Chondrocyte (in vitro differentiated cells): ENCODE results near the gene SPDL1. TPM values are rescaled to one million over a fixed set of nuclear protein-coding genes. Genes with fewer than 3 reads are reported as not detected.

Experiments used
- DNase-seq: peaks from one replicate; pipeline ENCODE4 v3.0.0; 2021; ENCODE audit warnings: mixed read lengths, low spot score
- H3K27ac Mint-ChIP-seq: one replicate; pipeline ENCODE4 v1.8.0; 2021; ENCODE audit warnings: mild to moderate bottlenecking, moderate library complexity, mixed read lengths; ENCODE audit not compliant: unreplicated experiment
- H3K27me3 Mint-ChIP-seq: 2 replicates; pipeline ENCODE4 v1.8.0; 2021; ENCODE audit warnings: low read depth, mixed read lengths
- H3K36me3 Mint-ChIP-seq: 2 replicates; pipeline ENCODE4 v1.8.0; 2021; ENCODE audit warnings: low read depth, mixed read lengths
- H3K4me1 Mint-ChIP-seq: 2 replicates; pipeline ENCODE4 v1.8.0; 2021; ENCODE audit warnings: low read depth, mild to moderate bottlenecking, mixed read lengths
- H3K4me3 Mint-ChIP-seq: one replicate; pipeline ENCODE4 v1.8.0; 2021; ENCODE audit warnings: mild to moderate bottlenecking, moderate library complexity, mixed read lengths; ENCODE audit not compliant: unreplicated experiment
- H3K9me3 Mint-ChIP-seq: 2 replicates; pipeline ENCODE4 v1.8.0; 2021; ENCODE audit warnings: low read depth, mixed read lengths
- CTCF ChIP-seq: fragments of 200-600 bp; sonication (generic); IDR thresholded peaks from 2 replicates; pipeline ENCODE4 v1.5.0; 2021; ENCODE audit warnings: antibody characterized with exemption, mild to moderate bottlenecking, moderate library complexity
- total RNA-seq: library from RNA; stranded (reverse); gene quantifications from 3 replicates; pipeline ENCODE4 v1.2.1, GENCODE V29; 2021

Gene SPDL1
- total RNA-seq, 1 donor from 2014 or later = 22.3 TPM

- Mint-ChIP-seq H3K27ac (no peak overlapping the region), H3K36me3 (peaks cover 9% of the 10 kb centered on the region)
Measured at GRCh38 chr5:169554251-169554650, 29.3 kb upstream of the SPDL1 start.

GRCh38 chr5:169557838-169558237 is 25.7 kb upstream of the SPDL1 start:
- no peak overlapping the region for H3K27ac Mint-ChIP-seq
- H3K4me1 Mint-ChIP-seq = peaks cover 6% of the 10 kb centered on the region
- no peak overlapping the region for H3K4me3 Mint-ChIP-seq
- H3K9me3 Mint-ChIP-seq = peaks cover 21% of the 10 kb centered on the region
- no peak for DNase-seq
- peaks cover 9% of the 10 kb centered on the region for H3K36me3 Mint-ChIP-seq
- H3K27me3 Mint-ChIP-seq = peaks cover 12% of the 10 kb centered on the region
- TF ChIP-seq CTCF = no peak

More at GRCh38 chr5:169554251-169554650, 29.3 kb upstream of the SPDL1 start:
- no peak for DNase-seq
- Mint-ChIP-seq H3K4me3 (no peak overlapping the region), H3K27me3 (peaks cover 9% of the 10 kb centered on the region), H3K9me3 (peaks cover 16% of the 10 kb centered on the region), H3K4me1 (peaks cover 9% of the 10 kb centered on the region)
- no peak for TF ChIP-seq CTCF

GRCh38 chr5:169561893-169562292 is 21.7 kb upstream of the SPDL1 start:
- no peak for TF ChIP-seq CTCF
- peaks cover 12% of the 10 kb centered on the region for H3K27me3 Mint-ChIP-seq
- H3K27ac Mint-ChIP-seq = no peak overlapping the region

GRCh38 chr5:169563369-169563768 is 20.2 kb upstream of the SPDL1 start:
- peaks cover 12% of the 10 kb centered on the region for H3K27me3 Mint-ChIP-seq
- no peak overlapping the region for H3K4me3 Mint-ChIP-seq
- TF ChIP-seq CTCF = no peak
- H3K27ac Mint-ChIP-seq = no peak overlapping the region
- H3K9me3 Mint-ChIP-seq = peaks cover 12% of the 10 kb centered on the region
- no peak for DNase-seq
- peaks cover 2% of the 10 kb centered on the region for H3K36me3 Mint-ChIP-seq
- H3K4me1 Mint-ChIP-seq = peaks cover 10% of the 10 kb centered on the region

More at GRCh38 chr5:169561893-169562292, 21.7 kb upstream of the SPDL1 start:
- DNase-seq = no peak
- Mint-ChIP-seq H3K4me3 (no peak overlapping the region), H3K4me1 (peaks cover 10% of the 10 kb centered on the region), H3K36me3 (peaks cover 5% of the 10 kb centered on the region), H3K9me3 (peaks cover 21% of the 10 kb centered on the region)

DNA sequence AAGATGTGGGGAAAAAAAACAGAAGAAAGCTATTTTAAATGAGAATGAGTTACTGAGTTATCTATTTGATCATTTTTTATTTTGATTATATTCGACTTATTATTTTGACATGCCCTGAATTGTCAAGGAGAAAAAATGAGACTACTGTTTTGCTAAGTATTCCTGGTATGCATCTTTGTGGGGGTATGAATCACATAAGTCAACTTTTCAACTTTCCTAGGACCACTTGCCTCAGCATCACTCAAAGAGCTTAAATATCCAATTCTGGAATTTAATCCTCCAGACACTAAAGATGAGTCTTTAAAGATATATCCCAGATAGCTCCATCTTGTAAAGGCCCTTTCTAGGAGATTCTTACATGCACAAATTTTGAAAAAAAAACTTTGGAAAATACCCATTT is 17.4 kb upstream of the SPDL1 start:
- Mint-ChIP-seq H3K27me3 (peaks cover 12% of the 10 kb centered on the region), H3K27ac (no peak overlapping the region), H3K4me3 (no peak overlapping the region), H3K36me3 (no peaks in the 10 kb centered on the region), H3K9me3 (no peaks in the 10 kb centered on the region), H3K4me1 (peaks cover 16% of the 10 kb centered on the region)
- no peak for DNase-seq
- no peak for TF ChIP-seq CTCF
